ENCODE data around the gene MPDU1. TPM values are rescaled to one million over a fixed set of nuclear protein-coding genes. Genes with fewer than 3 reads are reported as not detected.

Gene MPDU1
- total and polyA plus RNA-seq, 10 of the 15 experiments (the other 5 are each of a cell fraction or from before 2014, with no cell fraction given): 3.6 to 138 (median 78.9) TPM

- TF ChIP-seq CUX1 (IDR thresholded peaks at IDR 0.05; ENCODE audit: insufficient replicate concordance, low read depth, low read length) (no peak), PAX5 (IDR thresholded peaks at IDR 0.05; ENCODE audit: borderline replicate concordance, low read depth, low read length) (no peak), HDGF (IDR thresholded peaks at IDR 0.05) (peak; percentile 86; the same call in 1 of the 2 replicates), TCF3 (IDR thresholded peaks at IDR 0.05; ENCODE audit: borderline replicate concordance, insufficient read depth, low read depth, low read length) (0 out of 2 replicates have a peak, but pooled peaks have one; percentile 70), MEF2B (IDR thresholded peaks at IDR 0.05; ENCODE audit: partially characterized antibody, poor library complexity, severe bottlenecking) (no peak), RUNX3 (IDR thresholded peaks at IDR 0.05; ENCODE audit: low read length) (0 out of 2 replicates have a peak, but pooled peaks have one; percentile 3), SMC3 (IDR thresholded peaks at IDR 0.05; ENCODE audit: borderline replicate concordance, low read length) (no peak), EGR1 (IDR thresholded peaks at IDR 0.05; ENCODE audit: borderline replicate concordance in 1 of 2, low read depth in 2 of 2, low read length in 2 of 2) (peak in 1 of 2 experiments; percentile 25; a peak in 1 of 3 replicates), FOXK2 (IDR thresholded peaks at IDR 0.05) (no peak), CTCF (IDR thresholded peaks at IDR 0.05 in 2 of 3, conservative IDR thresholded peaks at IDR 0.05 in 1 of 3; ENCODE audit: control insufficient read depth in 2 of 3, extremely low read depth in 1 of 3, insufficient read depth in 1 of 3, low read depth in 3 of 3, low read length in 3 of 3) (no peak), MAX (IDR thresholded peaks at IDR 0.05; ENCODE audit: low read depth, low read length) (no peak), GABPA (IDR thresholded peaks at IDR 0.05; ENCODE audit: low read depth) (no peak), PBX3 (IDR thresholded peaks at IDR 0.05; ENCODE audit: insufficient replicate concordance, low read depth, low read length) (no peak), RELA (IDR thresholded peaks at IDR 0.05; ENCODE audit: borderline replicate concordance, partially characterized antibody) (no peak), NR2F1 (conservative IDR thresholded peaks at IDR 0.05) (no peak), ZNF687 (IDR thresholded peaks at IDR 0.05) (no peak)
Measured at GRCh38 chr17:7549401-7550055, 34.1 kb upstream of the MPDU1 start (continued).

Data from GM12878 (cell line).